GM12872 (cell line): ENCODE measurements around the gene CRMP1.

Experiments
- CTCF ChIP-seq: IDR thresholded peaks from 3 replicates; pipeline ENCODE4 v1.5.1; 2011; ENCODE audit warnings: low read depth, mild to moderate bottlenecking, low read length, moderate library complexity; ENCODE audit not compliant: insufficient read depth

Gene CRMP1

GRCh38 chr4:5827108-5828004 is 65.5 kb downstream of the CRMP1 start:
- TF ChIP-seq CTCF: no peak

- no peak for TF ChIP-seq CTCF
These were observed 66.3 kb downstream of the CRMP1 start for GRCh38 chr4:5826437-5827107.

- no peak for TF ChIP-seq CTCF
These were observed 67.4 kb downstream of the CRMP1 start for GRCh38 chr4:5825321-5826041.

- peak; percentile 40; the same call in 2 of the 3 replicates for TF ChIP-seq CTCF
These were observed 68.3 kb downstream of the CRMP1 start for GRCh38 chr4:5824635-5825034.

- no peak for TF ChIP-seq CTCF
These were observed 68.7 kb downstream of the CRMP1 start for GRCh38 chr4:5824227-5824626.

- no peak for TF ChIP-seq CTCF
These were observed 69.2 kb downstream of the CRMP1 start for GRCh38 chr4:5823542-5824211.
